ENCODE measurements around the gene DYDC2. TPM values are rescaled to one million over a fixed set of nuclear protein-coding genes. Genes with fewer than 3 reads are reported as not detected.

Gene DYDC2, protein sequence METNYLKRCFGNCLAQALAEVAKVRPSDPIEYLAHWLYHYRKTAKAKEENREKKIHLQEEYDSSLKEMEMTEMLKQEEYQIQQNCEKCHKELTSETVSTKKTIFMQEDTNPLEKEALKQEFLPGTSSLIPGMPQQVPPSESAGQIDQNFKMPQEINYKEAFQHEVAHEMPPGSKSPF
- total RNA-seq (2021) (not detected in 2 replicates), Bru-seq, nascent RNA (not detected), BruChase-seq, experiment 1, labeled RNA remaining after a 2-hour chase (not detected), BruChase-seq, experiment 2, labeled RNA remaining after a 6-hour chase (not detected)
- long read RNA-seq = 0 reads

- intact Hi-C loops (cut with micrococcal nuclease; ENCODE audit: unreplicated experiment) = no loop called here
- no TSS peak for BruUV-seq (replicated peaks)
- no peaks in the 10 kb centered on the region for H3F3A ChIP-seq (ENCODE audit: insufficient read depth, low read depth)
- H3K27ac ChIP-seq = no peak within 1 kb of the TSS
- H3K36me3 ChIP-seq (ENCODE audit: low read depth) = no peaks in the 10 kb centered on the region
- TF ChIP-seq, protein P1, sequence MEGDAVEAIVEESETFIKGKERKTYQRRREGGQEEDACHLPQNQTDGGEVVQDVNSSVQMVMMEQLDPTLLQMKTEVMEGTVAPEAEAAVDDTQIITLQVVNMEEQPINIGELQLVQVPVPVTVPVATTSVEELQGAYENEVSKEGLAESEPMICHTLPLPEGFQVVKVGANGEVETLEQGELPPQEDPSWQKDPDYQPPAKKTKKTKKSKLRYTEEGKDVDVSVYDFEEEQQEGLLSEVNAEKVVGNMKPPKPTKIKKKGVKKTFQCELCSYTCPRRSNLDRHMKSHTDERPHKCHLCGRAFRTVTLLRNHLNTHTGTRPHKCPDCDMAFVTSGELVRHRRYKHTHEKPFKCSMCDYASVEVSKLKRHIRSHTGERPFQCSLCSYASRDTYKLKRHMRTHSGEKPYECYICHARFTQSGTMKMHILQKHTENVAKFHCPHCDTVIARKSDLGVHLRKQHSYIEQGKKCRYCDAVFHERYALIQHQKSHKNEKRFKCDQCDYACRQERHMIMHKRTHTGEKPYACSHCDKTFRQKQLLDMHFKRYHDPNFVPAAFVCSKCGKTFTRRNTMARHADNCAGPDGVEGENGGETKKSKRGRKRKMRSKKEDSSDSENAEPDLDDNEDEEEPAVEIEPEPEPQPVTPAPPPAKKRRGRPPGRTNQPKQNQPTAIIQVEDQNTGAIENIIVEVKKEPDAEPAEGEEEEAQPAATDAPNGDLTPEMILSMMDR (conservative IDR thresholded peaks at IDR 0.05) = no peak
- no peak for TF ChIP-seq EZH2 (IDR thresholded peaks at IDR 0.05; ENCODE audit: low read depth)
- H3K27me3 ChIP-seq (ENCODE audit: insufficient read depth, low read depth) = peaks cover 18% of the 10 kb centered on the region; the same call in 1 of the 2 replicates
- H4K20me1 ChIP-seq (ENCODE audit: insufficient read depth) = no peaks in the 10 kb centered on the region
- H2AFZ ChIP-seq = no peak within 1 kb of the TSS
- no peak for DNase-seq
- no peaks in the 10 kb centered on the region for H3K4me1 ChIP-seq (replicated peaks; ENCODE audit: insufficient read depth)
- H3K4me2 ChIP-seq = no peak within 1 kb of the TSS
- ChIA-PET CTCF (no interaction called here), POLR2A (ENCODE audit: unreplicated experiment) (no interaction called here)
- H3K4me3 ChIP-seq = no peak within 1 kb of the TSS
- H3K9me2 ChIP-seq (ENCODE audit: insufficient read depth) = no peaks in the 10 kb centered on the region
- H3K79me2 ChIP-seq (ENCODE audit: low read depth) = no peaks in the 10 kb centered on the region
- H3K9me3 ChIP-seq (ENCODE audit: insufficient read depth, low read depth) = no peaks in the 10 kb centered on the region
Measured at GRCh38 chr10:80356563-80356988, at the start of gene DYDC2, which contains the start of gene DYDC1. TSS of gene DYDC2 (plus strand) at chr10:80356781. CDS start at chr10:80362444, 5,663 bp downstream. TSS of gene DYDC1 (minus strand) at chr10:80356755. CDS start at chr10:80352601, 4,154 bp downstream.

DNA sequence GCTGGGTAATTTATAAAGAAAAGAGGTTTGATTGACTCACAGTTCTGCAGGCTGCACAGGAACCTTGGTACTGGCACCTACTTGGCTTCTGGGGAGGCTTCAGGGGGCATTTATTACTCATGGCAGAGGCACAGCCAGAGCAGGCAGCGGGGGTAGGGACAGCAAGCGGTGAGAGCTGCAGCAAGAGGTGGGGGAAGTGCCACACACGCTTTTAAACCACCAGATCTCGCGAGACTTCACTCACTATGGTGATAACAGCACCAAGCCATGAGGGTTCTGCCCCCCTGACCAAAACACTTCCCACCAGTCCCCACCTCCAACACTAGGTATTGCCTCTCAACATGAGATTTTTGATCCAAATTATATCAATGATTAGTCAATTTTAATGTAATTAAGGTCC is 43.1 kb upstream of the DYDC2 start:
- intact Hi-C loops (cut with micrococcal nuclease; ENCODE audit: unreplicated experiment) = no loop called here
- H3F3A ChIP-seq (ENCODE audit: insufficient read depth, low read depth) = no peaks in the 10 kb centered on the region
- H3K4me3 ChIP-seq = no peak overlapping the region
- CTCF ChIA-PET = no interaction called here
- POLR2A ChIA-PET (ENCODE audit: unreplicated experiment) = no interaction called here
- no peak for DNase-seq
- H3K4me1 ChIP-seq (replicated peaks; ENCODE audit: insufficient read depth) = no peaks in the 10 kb centered on the region
- no peaks in the 10 kb centered on the region for H4K20me1 ChIP-seq (ENCODE audit: insufficient read depth)
- H3K79me2 ChIP-seq (ENCODE audit: low read depth) = no peaks in the 10 kb centered on the region
- no peak overlapping the region for H2AFZ ChIP-seq
- H3K9me2 ChIP-seq (ENCODE audit: insufficient read depth) = no peaks in the 10 kb centered on the region
- no peaks in the 10 kb centered on the region for H3K36me3 ChIP-seq (ENCODE audit: low read depth)
- H3K9me3 ChIP-seq (ENCODE audit: insufficient read depth, low read depth) = no peaks in the 10 kb centered on the region; the same call in 1 of the 2 replicates
- no peak overlapping the region for H3K4me2 ChIP-seq
- 0 out of 2 replicates have a peak, but pooled peaks cover 7% of the 10 kb centered on the region for H3K27me3 ChIP-seq (ENCODE audit: insufficient read depth, low read depth)
- no peak for TF ChIP-seq EZH2 (IDR thresholded peaks at IDR 0.05; ENCODE audit: low read depth)
- TF ChIP-seq, protein P1 (conservative IDR thresholded peaks at IDR 0.05) = no peak
- H3K27ac ChIP-seq = no peak overlapping the region
- BruUV-seq (replicated peaks) = no TSS peak

GRCh38 chr10:80315391-80315790 is 41.2 kb upstream of the DYDC2 start:
- no peak for TF ChIP-seq EZH2 (IDR thresholded peaks at IDR 0.05; ENCODE audit: low read depth)
- TF ChIP-seq, protein P1 (conservative IDR thresholded peaks at IDR 0.05) = no peak
- Histone ChIP-seq H3K4me3 (no peak overlapping the region), H3K4me2 (no peak overlapping the region), H3F3A (ENCODE audit: insufficient read depth, low read depth) (no peaks in the 10 kb centered on the region), H3K36me3 (ENCODE audit: low read depth) (no peaks in the 10 kb centered on the region), H2AFZ (no peak overlapping the region), H3K4me1 (replicated peaks; ENCODE audit: insufficient read depth) (no peaks in the 10 kb centered on the region), H3K27ac (no peak overlapping the region), H3K9me2 (ENCODE audit: insufficient read depth) (no peaks in the 10 kb centered on the region), H3K9me3 (ENCODE audit: insufficient read depth, low read depth) (no peaks in the 10 kb centered on the region; the same call in 1 of the 2 replicates), H3K27me3 (ENCODE audit: insufficient read depth, low read depth) (peaks cover 7% of the 10 kb centered on the region; the same call in 1 of the 2 replicates), H3K79me2 (ENCODE audit: low read depth) (no peaks in the 10 kb centered on the region), H4K20me1 (ENCODE audit: insufficient read depth) (no peaks in the 10 kb centered on the region)
- BruUV-seq (replicated peaks) = no TSS peak
- CTCF ChIA-PET = no interaction called here
- DNase-seq = no peak
- intact Hi-C loops (cut with micrococcal nuclease; ENCODE audit: unreplicated experiment) = no loop called here
- POLR2A ChIA-PET (ENCODE audit: unreplicated experiment) = no interaction called here

All from PC-9 (cell line).